HG03159 (cell line): ENCODE results near the gene ADD3.

Source experiments
- ATAC-seq: cut with Tn5 transposase; IDR thresholded peaks from one replicate; pipeline ENCODE4 v1.9.1; 2021; ENCODE audit warnings: mild to moderate bottlenecking, moderate library complexity; ENCODE audit not compliant: unreplicated experiment

The ADD3 gene

GRCh38 chr10:110171032-110171431 is 163.2 kb downstream of the ADD3 start:
- ATAC-seq: no peak

DNA sequence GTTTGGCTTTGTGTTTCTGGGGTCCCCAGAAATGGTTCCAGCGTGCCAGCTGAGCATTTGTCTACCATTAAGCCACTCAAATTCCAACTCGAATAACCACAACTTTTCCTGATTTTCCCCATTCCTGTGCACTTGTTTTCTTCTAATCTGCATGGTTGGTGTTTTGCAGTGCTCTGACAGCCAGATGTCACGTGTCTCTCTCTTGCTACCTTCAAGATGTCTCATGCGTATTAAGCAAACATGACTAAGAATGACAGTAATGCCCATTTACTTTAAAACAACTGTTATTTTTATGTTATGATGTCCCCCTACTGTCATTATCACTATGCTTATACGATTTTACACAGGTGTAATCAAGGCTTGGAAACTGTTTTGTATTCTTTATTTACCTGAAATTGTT is 164.4 kb downstream of the ADD3 start:
- ATAC-seq: no peak

GRCh38 chr10:110174201-110174600 is 166.4 kb downstream of the ADD3 start:
- no peak for ATAC-seq

DNA sequence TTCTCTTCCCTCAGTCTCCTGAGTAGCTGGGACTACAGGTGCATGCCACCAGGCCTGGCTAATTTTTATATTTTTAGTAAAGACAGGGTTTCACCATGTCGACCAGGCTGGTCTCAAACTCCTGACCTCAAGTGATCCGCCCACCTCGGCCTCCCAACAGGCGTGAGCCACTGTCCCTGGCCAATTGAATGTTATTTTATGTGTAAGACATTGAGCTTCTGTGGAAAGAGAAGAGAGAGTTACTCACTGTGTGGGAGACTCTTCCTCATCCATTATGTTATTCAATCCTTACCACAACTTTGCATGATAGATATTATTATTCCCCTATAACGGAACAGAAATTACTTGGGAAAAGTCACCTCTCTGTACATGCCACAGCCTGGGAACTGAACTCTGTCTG is 167.0 kb downstream of the ADD3 start:
- ATAC-seq: no peak

- no peak for ATAC-seq
Measured at GRCh38 chr10:110175406-110175805, 167.6 kb downstream of the ADD3 start.

GRCh38 chr10:110176141-110177030 is 168.6 kb downstream of the ADD3 start:
- no peak for ATAC-seq

DNA sequence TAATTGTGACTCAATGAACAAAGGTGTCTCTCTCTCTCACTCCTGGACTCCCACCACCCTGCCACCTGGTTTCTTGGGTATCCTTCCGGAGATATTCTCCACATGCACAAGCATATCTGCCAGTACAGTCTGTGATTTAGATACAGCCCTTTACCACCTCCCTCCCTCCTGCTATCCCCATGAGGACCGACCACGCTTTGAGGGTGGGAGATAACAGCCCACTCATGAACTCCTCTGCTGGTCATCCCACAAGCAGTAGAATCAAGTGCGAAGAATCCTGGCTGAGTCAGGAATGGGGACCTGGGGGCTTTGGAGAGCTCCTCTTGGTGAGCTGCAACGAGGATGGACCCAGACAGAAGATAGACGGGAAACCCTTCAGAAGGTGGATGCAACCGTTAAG is 171.4 kb downstream of the ADD3 start:
- ATAC-seq: no peak

DNA sequence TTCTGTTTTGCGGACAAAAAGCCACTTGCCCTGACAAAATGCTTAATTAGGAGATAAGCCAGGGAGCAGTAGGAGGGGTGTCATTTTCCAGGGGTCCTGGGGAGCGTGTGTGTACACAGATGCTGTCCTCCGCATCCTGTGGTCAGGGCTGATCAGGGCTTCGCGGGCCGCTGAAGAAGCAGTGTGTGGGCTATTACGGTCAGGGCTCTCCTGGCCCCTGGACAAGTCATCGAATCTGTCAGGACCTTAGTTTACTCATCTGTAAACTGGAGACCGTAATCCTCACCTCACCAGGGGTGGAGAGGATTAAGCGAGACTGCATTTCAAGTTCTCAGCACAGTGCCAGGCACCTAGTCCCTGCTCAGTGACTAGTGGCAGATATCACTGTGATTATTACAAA is 173.7 kb downstream of the ADD3 start:
- no peak for ATAC-seq

- no peak for ATAC-seq
Measured at GRCh38 chr10:110181911-110182310, 174.1 kb downstream of the ADD3 start.

- no peak for ATAC-seq
Measured at GRCh38 chr10:110184398-110184797, 176.6 kb downstream of the ADD3 start.
